GM21528 (cell line): ENCODE measurements around the gene RBFOX2.

Source experiments
- ATAC-seq: cut with Tn5 transposase; IDR thresholded peaks from one replicate; pipeline ENCODE4 v1.9.1; 2021; ENCODE audit warnings: mild to moderate bottlenecking, moderate library complexity; ENCODE audit not compliant: unreplicated experiment, low FRiP score

The RBFOX2 gene

DNA sequence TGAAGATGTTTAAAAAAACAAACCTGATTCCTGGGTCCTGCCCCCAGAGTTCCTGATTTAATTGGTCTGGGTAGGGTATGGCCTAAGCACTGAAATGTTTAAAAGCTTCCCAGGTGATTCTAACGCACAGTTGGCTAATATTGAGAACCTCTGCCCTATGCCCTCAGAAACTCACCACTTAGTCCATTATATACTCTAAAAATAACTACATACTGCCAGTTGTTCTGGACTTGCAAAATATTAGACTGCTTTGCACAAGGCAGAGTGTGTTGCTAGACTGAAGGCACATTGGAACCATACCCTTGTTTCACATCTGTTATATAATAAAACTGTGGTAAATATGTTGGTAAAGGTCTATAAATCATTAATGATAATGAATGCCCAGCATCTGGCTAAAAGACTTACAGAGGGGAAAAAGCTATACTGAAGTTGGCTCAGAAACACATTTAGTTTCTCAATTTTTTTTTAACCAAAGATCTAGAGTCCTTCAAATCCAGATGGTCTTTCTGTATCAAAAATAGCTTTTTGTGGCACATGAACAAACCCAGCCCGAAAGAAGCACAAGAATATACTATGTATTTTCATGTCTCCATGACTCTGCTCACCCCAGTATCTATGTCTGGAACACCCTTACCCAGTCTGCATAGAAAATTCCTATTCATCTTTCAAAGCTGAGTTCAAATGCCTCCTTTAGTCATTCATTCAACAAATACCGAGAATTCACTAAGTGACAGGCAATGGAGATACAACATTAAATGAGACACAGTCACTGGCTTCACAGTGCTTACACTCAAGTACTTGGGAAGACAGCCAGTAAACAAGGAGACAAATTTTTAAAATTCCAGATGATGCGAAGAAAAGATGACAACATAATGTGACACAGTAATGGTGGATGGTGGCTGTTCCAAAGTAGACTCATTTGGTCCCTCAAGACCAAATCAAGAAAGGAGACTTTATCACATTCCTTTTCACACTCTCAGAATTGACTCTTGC, 44.1 kb downstream of the RBFOX2 start:
- no peak for ATAC-seq

DNA sequence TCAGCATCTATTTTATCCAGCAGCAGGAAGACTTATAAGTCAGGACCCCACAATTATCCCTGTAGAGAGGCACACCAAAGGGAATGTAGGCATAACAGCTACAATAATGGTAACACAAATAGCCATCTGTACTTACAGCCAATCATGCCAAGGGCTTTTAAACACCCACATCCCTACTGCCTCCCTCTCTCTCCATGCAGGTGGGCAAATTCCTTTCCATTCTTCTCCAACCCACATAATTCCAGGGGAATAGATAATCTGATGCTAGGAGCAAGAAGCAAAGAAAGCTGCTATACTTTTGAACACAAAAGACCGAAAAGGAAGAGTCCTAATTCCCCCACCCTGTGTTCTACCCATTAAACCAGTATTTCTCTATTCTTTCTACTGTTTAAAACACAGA, 46.7 kb downstream of the RBFOX2 start:
- no peak for ATAC-seq

DNA sequence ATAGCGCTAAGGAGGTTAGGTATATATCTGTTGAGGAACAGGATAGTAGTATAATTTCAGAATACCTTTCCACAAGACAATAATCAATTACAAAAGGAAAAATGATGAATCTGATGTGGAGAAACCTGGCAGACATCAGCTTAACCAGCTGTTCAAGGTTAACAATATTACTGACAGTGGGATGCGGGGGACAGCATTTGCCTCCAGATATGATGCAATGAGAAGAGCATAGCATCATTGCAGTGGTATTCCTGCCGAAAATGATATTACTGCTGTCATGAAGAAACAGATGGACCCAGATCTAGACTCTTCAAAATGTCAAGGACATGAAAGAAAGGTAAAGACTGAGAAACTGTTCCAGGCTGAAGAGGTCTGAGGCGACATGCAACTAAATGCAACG, 49.7 kb downstream of the RBFOX2 start:
- ATAC-seq = no peak

DNA sequence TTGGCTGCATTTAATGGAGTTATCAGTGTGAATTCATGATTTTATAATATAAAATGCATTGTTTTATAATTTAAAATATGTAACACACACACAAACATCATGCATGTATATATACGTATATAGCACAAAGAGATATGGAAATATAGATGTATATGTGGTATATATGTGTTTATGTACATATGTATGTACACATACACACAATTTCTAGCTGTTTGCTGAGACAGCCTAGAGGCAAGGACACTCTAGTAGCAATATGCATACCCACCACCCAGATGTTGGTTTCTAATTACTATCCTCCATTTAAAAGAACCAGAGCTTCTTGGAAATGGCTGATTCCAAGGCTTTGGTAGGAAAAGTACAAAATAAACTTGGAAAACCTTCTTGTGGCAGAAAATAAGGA, 50.4 kb downstream of the RBFOX2 start:
- ATAC-seq = no peak

DNA sequence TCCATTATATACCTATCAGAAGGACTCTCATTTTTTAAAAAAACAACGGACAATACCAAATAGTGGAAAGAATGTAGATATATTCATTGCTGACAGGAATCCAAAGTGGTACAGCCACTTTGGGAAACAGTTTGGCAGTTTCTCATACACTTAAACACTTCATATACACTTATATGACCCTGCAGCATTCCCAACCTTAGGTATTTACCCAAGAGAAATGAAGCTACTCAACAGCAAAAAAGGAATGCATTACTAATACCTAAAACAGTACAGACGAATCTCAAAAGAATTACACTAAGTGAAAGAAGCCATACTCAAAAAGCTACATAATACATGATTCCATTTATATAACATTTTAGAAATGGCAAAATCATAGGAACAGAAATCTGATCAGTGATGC, 51.5 kb downstream of the RBFOX2 start:
- ATAC-seq = no peak

DNA sequence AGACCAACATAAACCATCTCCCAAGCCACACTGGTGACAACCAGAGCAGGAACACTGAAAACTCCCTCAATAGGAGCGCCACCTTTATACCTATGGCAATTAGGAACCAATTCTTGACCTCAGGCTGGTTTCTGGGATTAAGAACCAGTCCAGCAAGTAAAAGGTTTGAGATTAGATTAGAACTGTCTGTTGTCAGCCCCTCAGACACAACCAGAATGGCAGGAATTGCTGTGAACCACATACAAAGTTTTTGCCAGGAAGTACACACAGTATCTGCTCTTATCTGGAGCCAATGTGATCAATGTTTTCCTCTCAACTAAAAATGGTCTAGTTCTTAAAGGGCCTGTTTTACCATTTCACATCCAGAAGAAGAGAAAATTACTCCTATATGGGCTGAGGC, 55.2 kb downstream of the RBFOX2 start:
- no peak for ATAC-seq

DNA sequence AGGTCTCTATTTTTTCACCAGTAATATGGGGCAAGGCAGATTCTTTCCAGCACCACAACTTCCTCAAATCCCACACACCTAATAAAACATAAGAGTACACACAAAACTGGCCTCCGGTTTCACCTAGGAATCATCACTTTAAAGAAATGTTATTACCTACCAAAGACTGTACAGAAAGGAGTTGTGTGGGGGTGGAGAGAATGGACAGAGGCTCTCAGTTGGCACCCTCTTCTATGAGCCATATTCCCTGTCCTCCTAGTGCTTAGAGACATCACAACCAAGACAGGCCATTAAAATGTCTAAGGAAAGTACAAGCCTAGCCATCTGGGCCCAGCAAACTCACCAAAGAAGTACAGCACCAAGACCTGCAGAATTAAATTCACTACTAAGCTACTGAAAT, 56.1 kb downstream of the RBFOX2 start:
- ATAC-seq = no peak

DNA sequence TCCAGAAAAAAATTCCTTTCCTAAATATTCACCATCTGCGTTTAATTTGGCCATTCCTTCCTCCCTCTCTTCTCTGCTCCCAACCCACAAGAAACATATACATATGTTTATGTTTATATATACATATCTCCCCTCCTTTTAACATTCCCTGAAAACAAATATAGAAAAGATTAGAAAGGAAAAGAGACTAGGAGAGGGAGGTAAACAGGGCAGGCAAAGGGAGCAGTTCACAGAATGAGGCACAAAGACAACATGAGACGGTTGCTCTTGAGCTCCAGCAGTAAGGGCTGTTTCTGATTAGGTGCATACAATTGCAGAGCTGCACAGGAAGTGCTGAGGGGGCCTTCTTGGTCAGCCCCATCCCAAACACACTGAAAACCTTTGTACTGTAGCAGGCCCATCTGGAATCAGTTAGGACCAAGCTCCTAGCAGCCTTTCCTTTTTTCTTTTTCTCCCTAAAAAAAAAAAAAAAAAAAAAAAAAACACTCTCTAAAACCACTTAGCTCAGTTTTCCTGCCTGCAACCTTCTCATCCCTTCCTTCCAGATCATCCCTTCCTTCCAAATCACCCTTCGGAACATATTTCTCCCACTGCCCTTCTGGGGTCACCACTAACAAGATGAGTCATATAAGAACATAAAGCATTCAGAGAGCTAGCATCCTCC, 57.0 kb downstream of the RBFOX2 start:
- ATAC-seq = no peak

DNA sequence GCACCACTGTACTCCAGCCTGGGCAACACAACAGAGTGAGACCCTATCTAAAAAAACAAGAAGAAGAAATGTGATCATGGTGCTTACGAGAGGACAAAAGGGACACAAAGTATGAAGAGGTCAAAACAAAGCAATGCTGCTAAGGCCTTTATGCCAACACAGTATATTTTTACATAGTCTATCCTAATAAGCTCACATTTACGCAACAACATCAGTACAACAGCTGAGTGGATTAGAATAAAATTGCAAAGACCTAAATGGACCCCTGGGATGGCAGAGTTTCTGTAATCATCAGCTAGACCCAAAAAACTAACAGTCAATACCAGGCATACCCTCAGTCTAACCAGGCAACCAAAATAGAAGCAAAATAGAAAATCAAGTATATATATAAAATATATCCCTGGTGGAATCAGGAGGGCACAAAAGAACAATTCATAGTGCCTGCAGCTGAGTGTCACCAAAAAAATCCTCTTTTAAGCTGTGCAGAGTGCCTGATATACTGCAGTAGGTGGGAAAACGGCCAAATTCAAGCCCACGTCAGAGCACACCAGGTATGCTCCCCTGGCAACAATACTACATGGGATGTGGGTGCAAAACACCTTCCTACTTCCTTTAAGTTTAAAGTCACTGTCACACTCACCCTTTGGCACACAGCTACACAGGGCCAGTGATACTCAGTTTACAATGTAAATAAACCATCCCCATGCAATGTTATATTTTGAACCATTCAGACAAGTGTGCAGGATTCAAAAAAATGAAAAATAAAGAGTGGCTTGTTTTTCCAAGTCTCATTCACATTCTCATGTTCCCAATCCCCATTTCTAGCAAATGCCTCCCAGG, 57.8 kb downstream of the RBFOX2 start:
- ATAC-seq = no peak

DNA sequence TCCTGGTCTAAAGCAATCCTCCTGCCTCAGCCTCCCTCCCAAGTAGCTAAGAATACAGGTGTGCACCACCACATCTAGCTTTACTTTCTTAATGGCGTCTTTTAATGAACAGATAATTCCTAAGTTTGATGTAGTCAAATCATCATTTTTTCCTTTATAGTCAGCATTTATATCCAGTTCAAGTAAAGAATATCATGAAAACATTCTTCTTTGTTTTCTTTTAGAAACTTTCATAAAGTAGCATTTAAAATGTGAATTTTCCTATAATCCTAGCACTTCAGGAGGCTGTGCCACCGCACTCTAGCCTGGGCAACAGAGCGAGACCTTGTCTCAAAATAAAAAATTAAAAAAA, 61.6 kb downstream of the RBFOX2 start:
- ATAC-seq = no peak

DNA sequence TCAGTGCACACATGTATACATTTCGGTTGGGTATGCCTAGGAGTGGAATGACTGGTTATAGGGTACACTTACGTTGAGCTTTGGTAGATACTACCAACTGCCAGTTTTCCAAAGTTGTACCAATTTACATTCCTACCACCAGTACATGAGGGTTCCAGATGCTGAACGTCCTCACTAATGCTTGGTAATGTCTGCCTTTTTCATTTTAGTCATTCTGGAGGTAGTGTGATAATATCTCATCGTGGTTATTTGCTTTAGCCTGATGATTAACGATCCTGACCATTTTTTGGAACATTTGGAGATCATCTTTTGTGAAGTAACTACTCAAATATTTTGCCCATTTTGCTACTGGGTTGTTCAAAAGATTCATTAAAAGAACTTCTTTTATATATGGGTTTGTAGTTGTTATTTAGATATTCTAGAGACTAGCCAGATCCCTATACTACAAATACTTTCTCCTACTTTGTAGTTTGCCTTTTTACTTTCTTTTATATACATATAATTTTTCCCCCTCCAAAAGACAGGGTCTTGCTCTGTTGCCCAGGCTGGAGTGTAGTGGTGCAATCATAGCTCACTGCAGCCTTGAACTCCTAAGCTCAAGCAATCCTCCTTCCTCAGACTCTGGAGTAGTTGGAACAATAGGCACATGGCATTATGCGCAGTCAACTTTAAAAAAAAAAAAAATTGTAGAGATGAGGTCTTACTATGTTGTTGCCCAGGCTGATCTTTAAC, 62.1 kb downstream of the RBFOX2 start:
- ATAC-seq = no peak

DNA sequence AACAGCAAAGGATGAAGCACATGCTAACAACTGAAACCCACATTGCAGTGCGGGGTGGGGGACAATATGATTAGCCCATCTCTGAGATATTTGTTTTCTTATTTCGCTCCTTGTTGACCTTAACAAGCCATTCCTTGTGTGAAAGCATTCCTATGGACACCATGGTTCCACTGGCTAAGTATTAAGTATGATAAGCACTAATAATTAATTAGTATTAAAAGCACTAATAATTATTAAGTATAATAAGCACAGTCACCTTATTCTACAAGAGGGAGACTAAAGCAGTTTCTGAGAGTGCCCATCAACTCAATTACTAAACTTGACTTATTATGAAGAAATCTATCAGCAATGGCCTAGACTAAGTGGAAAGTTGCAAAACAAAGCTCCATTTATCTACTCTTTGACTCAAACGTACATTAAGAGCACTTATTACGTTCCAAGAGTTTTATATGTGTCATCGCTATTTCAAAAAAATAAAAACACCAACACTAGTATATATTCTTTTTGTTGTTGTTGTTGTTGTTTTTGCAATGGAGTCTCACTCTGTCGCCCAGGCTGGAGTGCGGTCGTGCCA, 65.3 kb downstream of the RBFOX2 start:
- no peak for ATAC-seq

DNA sequence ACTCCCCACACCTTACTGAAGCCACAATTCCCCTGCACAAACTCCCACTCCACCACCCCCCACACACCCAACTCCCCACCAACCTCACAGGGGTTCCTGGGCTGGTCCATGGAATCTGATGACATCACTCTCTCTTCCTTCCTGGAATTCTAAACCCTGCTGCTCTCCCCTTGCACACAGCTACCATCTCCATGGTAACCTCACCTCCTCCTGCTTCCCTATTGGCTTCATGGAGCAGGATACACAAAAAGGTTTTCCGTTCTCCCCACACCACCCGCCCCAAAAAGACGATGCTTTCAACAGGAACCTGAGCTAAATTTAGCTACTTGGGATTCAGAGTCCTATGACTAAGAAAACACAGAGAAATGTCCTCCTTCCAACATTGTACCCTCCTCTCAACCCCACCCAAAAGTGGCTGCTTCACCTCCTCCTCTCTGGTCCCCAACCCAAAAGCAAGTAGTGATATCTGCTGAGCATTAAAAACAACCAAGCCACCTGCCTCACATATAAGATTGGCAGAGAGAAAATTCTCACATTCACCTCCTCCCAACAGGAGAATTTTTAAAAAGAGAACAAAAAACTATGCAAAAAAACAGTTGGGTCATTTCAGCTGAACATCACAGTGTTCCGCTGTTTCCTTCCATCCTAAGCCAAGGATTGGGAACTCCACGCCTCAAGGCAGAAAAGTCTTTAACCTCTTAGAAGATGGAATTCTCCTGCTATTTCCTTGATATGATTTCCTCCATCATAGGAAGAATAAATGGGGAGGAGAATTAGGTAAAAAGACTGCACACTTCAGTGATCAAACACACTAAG, 66.9 kb downstream of the RBFOX2 start:
- no peak for ATAC-seq

DNA sequence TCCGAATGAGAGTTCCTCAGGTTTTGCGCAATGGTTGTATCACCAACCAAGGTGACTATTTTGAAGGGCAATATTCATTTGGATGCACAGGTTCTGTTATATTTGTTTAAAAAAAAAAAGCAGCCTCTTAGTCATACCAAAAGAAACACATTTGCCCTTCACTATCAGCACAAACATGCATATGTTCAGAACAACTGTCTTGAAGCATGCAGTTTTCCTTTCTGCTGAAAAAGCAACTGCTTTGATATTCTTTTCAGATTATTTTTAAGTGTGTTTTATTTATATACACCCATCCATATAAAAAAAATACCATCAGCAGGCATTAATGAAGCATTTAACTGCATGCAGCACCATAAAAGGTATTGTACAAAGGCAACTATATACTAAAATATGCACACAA, 67.8 kb downstream of the RBFOX2 start:
- no peak for ATAC-seq

DNA sequence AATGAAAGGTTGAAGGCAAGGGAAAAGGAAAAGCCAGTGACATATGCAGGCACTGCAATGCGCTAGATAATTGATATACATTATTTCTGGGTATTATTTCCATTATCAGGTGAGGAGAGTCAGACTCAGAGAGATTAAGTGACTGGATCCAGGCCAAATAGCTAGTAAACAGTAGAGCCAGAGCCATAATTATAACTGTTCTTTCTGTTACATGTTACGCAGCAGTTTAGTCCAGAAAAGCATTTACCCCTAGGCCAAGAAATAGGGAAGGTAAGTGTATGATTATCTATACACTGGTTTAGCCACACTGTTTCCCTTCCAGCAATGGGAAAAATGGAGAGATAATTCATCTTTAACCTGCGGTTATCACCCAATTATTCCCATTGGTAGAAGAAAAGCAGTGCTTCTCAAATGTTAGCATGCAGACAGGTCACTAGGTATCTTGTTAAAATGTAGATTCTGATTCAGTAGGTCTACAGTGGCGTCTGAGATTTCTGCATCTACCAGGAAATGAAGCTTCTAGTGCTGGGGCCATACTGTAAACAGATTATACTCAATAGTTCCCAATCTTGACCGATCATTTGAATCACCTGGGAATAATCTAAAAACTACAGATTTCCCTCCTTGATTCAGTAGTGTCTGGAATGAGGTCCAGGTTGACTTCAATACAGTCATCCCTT, 69.4 kb downstream of the RBFOX2 start:
- no peak for ATAC-seq

DNA sequence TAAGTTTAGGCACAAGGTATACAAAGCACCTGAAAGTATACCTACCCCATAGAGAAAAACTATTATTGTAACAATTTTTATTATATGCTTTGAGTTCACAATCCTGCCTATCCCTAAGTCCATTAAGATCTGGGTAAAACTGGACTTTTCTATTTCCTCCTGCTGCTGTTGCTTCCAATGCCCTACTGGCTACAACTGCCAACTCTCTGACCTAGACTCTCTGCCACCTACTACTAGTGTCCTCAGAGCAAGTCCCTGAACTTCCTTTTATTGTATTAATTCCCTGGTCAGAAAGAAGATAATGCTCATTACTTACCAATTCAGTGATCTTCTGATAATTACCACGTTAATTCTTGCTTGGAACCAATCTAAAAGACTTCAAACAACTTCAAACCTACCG, 70.3 kb downstream of the RBFOX2 start:
- no peak for ATAC-seq

DNA sequence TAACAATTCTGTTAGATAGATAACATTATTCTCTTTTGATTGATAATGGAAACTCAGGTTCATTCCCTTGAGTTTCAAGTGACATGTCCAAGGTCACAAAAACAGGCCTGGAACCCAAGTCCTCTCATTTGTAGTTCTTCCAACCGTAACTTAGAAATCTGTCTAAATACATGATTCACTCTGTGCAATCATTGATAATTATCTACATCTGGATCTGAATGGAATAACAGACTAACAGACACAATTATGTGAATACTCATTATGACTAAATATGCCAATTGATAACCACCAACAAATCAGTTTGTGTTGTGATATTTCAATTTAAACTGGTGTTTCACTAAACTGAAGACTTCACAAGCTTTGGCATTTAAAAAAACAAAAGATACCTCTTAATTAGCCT, 71.0 kb downstream of the RBFOX2 start:
- ATAC-seq = no peak

DNA sequence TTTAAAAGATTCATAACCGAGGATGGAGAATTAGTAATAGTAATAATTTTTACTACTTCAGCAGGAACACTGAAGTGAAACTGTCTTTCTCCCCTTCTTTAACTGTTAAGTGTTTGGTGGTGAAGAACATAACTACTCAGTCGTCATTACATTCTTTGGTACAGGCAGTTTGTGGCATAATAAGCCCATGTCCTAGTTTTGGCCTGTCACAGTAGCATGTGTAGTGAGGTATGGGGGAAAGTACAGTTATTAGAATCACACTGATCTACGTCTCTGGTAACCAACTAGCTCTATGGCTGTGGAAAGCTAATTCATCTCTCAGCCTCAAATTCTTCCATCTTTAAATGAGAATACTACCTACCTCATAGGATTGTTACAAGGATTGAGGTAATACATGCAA, 71.8 kb downstream of the RBFOX2 start:
- no peak for ATAC-seq

DNA sequence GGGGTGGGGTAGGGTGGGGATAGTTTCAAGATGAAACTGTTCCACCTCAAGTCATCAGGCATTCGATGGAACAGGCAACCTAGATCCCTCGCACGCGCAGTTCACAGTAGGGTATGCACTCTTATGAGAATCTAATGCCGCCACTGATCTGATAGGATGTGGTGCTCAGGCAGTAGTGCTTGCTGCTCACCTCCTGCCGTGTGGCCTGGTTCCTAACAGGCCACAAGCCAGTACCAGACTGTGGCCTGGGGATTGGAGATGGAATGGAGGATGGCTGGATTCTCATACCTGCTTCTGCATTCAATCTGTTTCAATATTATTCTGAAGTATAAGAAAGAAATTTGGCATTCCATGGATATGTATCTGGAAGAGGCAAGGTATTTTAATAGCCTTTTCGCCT, 73.1 kb downstream of the RBFOX2 start:
- no peak for ATAC-seq
